ENCODE results near the gene MEMO1. TPM values are rescaled to one million over a fixed set of nuclear protein-coding genes. Genes with fewer than 3 reads are reported as not detected.

Gene MEMO1
- total and polyA plus RNA-seq, 4 donors: 22.4 to 32.9 (median 27.3) TPM

- no peaks in the 10 kb centered on the region for H3K9me3 ChIP-seq (ENCODE audit: control insufficient read depth in 4 of 4, low read length in 3 of 4)
- H3K36me3 ChIP-seq (ENCODE audit: control insufficient read depth in 4 of 4, insufficient read depth in 3 of 4, low read depth in 1 of 4, low read length in 3 of 4): peaks cover 0 to 9% (median 3%) of the 10 kb centered on the region in 4 donors
- TF ChIP-seq CTCF (IDR thresholded peaks at IDR 0.05; ENCODE audit: low read depth, low read length, missing input control) (no peak), NR2F2 (IDR thresholded peaks at IDR 0.05) (no peak), HNF4A (conservative IDR thresholded peaks at IDR 0.05) (no peak), RXRA (IDR thresholded peaks at IDR 0.05) (no peak), REST (IDR thresholded peaks at IDR 0.05) (no peak), MAX (IDR thresholded peaks at IDR 0.05) (no peak), JUND (IDR thresholded peaks at IDR 0.05) (no peak)
- no peaks in the 10 kb centered on the region for H3K27me3 ChIP-seq (ENCODE audit: control insufficient read depth in 4 of 4, insufficient read depth in 4 of 4, low read length in 3 of 4)
- no peaks in the 10 kb centered on the region for H3K4me1 ChIP-seq (ENCODE audit: control insufficient read depth in 4 of 4, insufficient read depth in 4 of 4, low read length in 3 of 4)
- H3K27ac ChIP-seq (ENCODE audit: low read depth in 1 of 2, low read length in 2 of 2): no peak overlapping the region
- DNase-seq (ENCODE audit: low spot score): no peak
- H3K4me3 ChIP-seq (ENCODE audit: low read depth in 1 of 3, low read length in 3 of 3): no peak overlapping the region
- no peak overlapping the region for H3K9ac ChIP-seq (ENCODE audit: low read depth in 1 of 2, low read length in 2 of 2)
Measured at GRCh38 chr2:31923662-31924061, 87.1 kb downstream of the MEMO1 start.

GRCh38 chr2:31922542-31923408 lies 88.0 kb downstream of the MEMO1 start:
- H3K9ac ChIP-seq (ENCODE audit: low read depth in 1 of 2, low read length in 2 of 2): no peak overlapping the region

More at GRCh38 chr2:31922542-31923408, 88.0 kb downstream of the MEMO1 start:
- WGBS: 67% methylated on average over 9 of the region's 9 CpGs
- no peak overlapping the region for H3K27ac ChIP-seq (ENCODE audit: low read depth in 1 of 2, low read length in 2 of 2)
- peaks cover 0 to 9% (median 3%) of the 10 kb centered on the region in 4 donors for H3K36me3 ChIP-seq (ENCODE audit: control insufficient read depth in 4 of 4, insufficient read depth in 3 of 4, low read depth in 1 of 4, low read length in 3 of 4)
- H3K4me1 ChIP-seq (ENCODE audit: control insufficient read depth in 4 of 4, insufficient read depth in 4 of 4, low read length in 3 of 4): no peaks in the 10 kb centered on the region
- DNase-seq (ENCODE audit: low spot score): no peak
- TF ChIP-seq REST (IDR thresholded peaks at IDR 0.05) (no peak), FOXA2 (IDR thresholded peaks at IDR 0.05) (no peak), NR2F2 (IDR thresholded peaks at IDR 0.05) (no peak), FOXA1 (IDR thresholded peaks at IDR 0.05) (no peak), TAF1 (conservative IDR thresholded peaks at IDR 0.05) (no peak), HNF4G (IDR thresholded peaks at IDR 0.05) (no peak), EGR1 (IDR thresholded peaks at IDR 0.05; ENCODE audit: low read depth in 2 of 2) (no peak), ATF3 (IDR thresholded peaks at IDR 0.05) (no peak), SP1 (IDR thresholded peaks at IDR 0.05) (no peak), CTCF (IDR thresholded peaks at IDR 0.05; ENCODE audit: low read depth, low read length, missing input control) (no peak)
- H3K27me3 ChIP-seq (ENCODE audit: control insufficient read depth in 4 of 4, insufficient read depth in 4 of 4, low read length in 3 of 4): no peaks in the 10 kb centered on the region
- H3K4me3 ChIP-seq (ENCODE audit: low read depth in 1 of 3, low read length in 3 of 3): no peak overlapping the region
- H3K9me3 ChIP-seq (ENCODE audit: control insufficient read depth in 4 of 4, low read length in 3 of 4): no peaks in the 10 kb centered on the region

Measured in liver (tissue), 9 donors.